H1 (cell line): Measurements from ENCODE around the gene C19orf47.

Source experiments
- GTF2F1 ChIP-seq: IDR thresholded peaks from 2 replicates; pipeline ENCODE4 v1.6.1; 2012; ENCODE audit warnings: low read depth, low read length, improper control_type of control experiment, borderline replicate concordance
- KDM4A ChIP-seq: IDR thresholded peaks from one replicate; pipeline ENCODE4 v1.7.1; 2012; ENCODE audit warnings: low read depth, mild to moderate bottlenecking, moderate library complexity, low read length, inconsistent platforms; ENCODE audit not compliant: severe bottlenecking
- TAF1 ChIP-seq: IDR thresholded peaks from 2 replicates; pipeline ENCODE4 v1.6.1; 2011; ENCODE audit warnings: mild to moderate bottlenecking, low read depth, low read length

- TF ChIP-seq KDM4A: no peak
- TF ChIP-seq GTF2F1: no peak
- TF ChIP-seq TAF1: no peak
Measured at GRCh38 chr19:40323705-40324104, 24.5 kb downstream of the C19orf47 start.
